ENCODE results near the gene TEX29. TPM values are rescaled to one million over a fixed set of nuclear protein-coding genes. Genes with fewer than 3 reads are reported as not detected.

TEX29 gene
- total and polyA plus RNA-seq, 9 of the 15 experiments (the other 6 are each of a cell fraction or from before 2014, with no cell fraction given), result 0.11 TPM; not detected in 7

DNA sequence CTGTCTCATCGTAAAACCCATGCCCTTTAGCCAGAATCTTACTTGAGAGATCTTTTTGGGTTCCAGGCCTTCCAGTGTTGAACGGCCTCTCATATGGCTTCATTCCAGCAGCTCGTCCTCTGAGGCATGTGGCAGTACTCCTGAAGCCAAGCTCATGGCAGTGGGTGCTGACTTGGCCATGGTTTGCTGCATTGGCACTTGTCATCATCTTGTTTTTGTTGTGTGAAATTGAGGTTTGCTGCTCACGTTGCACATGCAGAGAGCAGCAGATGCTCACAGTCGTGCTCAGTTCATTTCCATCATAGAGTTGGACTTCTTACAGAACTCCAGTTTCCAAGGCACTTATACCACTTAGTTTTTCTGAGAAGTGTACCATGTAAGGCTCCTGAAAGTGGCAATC lies 14.9 kb downstream of the TEX29 start:
- BruUV-seq (replicated peaks), result no TSS peak
- DNase-seq (ENCODE audit: extremely low read depth in 1 of 4, low spot score in 3 of 4), result no peak
- no peak for TF ChIP-seq CBFA2T2 (conservative IDR thresholded peaks at IDR 0.05)
- TF ChIP-seq RBM17 (IDR thresholded peaks at IDR 0.05; ENCODE audit: borderline replicate concordance, low read depth, low read length), result no peak
- TF ChIP-seq NCOA1 (IDR thresholded peaks at IDR 0.05; ENCODE audit: low read depth), result no peak
- TF ChIP-seq ZFP1 (CRISPR knock-in tag; IDR thresholded peaks at IDR 0.05), result no peak
- TF ChIP-seq ZNF354B (CRISPR knock-in tag; IDR thresholded peaks at IDR 0.05), result no peak
- no peak for TF ChIP-seq ZFP30 (CRISPR knock-in tag; IDR thresholded peaks at IDR 0.05; ENCODE audit: borderline replicate concordance)
- no peak for TF ChIP-seq PHF21A (IDR thresholded peaks at IDR 0.05; ENCODE audit: borderline replicate concordance, low read depth)
- TF ChIP-seq, protein P1, sequence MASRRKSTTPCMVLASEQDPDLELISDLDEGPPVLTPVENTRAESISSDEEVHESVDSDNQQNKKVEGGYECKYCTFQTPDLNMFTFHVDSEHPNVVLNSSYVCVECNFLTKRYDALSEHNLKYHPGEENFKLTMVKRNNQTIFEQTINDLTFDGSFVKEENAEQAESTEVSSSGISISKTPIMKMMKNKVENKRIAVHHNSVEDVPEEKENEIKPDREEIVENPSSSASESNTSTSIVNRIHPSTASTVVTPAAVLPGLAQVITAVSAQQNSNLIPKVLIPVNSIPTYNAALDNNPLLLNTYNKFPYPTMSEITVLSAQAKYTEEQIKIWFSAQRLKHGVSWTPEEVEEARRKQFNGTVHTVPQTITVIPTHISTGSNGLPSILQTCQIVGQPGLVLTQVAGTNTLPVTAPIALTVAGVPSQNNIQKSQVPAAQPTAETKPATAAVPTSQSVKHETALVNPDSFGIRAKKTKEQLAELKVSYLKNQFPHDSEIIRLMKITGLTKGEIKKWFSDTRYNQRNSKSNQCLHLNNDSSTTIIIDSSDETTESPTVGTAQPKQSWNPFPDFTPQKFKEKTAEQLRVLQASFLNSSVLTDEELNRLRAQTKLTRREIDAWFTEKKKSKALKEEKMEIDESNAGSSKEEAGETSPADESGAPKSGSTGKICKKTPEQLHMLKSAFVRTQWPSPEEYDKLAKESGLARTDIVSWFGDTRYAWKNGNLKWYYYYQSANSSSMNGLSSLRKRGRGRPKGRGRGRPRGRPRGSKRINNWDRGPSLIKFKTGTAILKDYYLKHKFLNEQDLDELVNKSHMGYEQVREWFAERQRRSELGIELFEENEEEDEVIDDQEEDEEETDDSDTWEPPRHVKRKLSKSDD (conservative IDR thresholded peaks at IDR 0.05; ENCODE audit: low read length), result no peak
- TF ChIP-seq U2AF1 (optimal IDR thresholded peaks at IDR 0.05; ENCODE audit: low read depth, low read length), result no peak
- TF ChIP-seq YY1 (IDR thresholded peaks at IDR 0.05; ENCODE audit: borderline replicate concordance in 1 of 3, control insufficient read depth in 1 of 3, extremely low read depth in 1 of 3, insufficient read depth in 3 of 3, insufficient read length in 1 of 3, insufficient replicate concordance in 2 of 3, low read depth in 1 of 3, low read length in 2 of 3), result no peak

More for the DNA sequence above, 14.9 kb downstream of the TEX29 start:
- H2AFZ ChIP-seq (ENCODE audit: low read depth, low read length), result no peak overlapping the region
- 4% methylated on average over 5 of the region's 5 CpGs for WGBS (ENCODE audit: insufficient coverage, low coverage, missing lambda C conversion rate)
- no peaks in the 10 kb centered on the region for H4K20me1 ChIP-seq (replicated peaks; ENCODE audit: control insufficient read depth, insufficient read depth, low read length)
- no peaks in the 10 kb centered on the region for H3K4me1 ChIP-seq (replicated peaks in 1 of 2; ENCODE audit: control insufficient read depth in 2 of 2, insufficient read depth in 2 of 2, low read length in 2 of 2)
- ChIA-PET POLR2A (no interaction called here), CTCF (ENCODE audit: low intra/inter-chr PET ratio) (no interaction called here)
- no peak overlapping the region for H3K4me3 ChIP-seq
- H3K9me1 ChIP-seq (ENCODE audit: control insufficient read depth, insufficient read depth, low read length), result no peaks in the 10 kb centered on the region
- H3K9ac ChIP-seq (ENCODE audit: insufficient read depth in 1 of 2, low read depth in 2 of 2, low read length in 2 of 2), result no peak overlapping the region
- in situ Hi-C loops (cut with MboI), result no loop called here
- no peaks in the 10 kb centered on the region for H3K79me2 ChIP-seq (ENCODE audit: control insufficient read depth, insufficient read depth, low read length)
- no peak overlapping the region for H3K27ac ChIP-seq (ENCODE audit: extremely low read depth, low read depth, low read length)
- intact Hi-C loops (cut with micrococcal nuclease), result no loop called here
- FAIRE-seq (no peak), ATAC-seq (no peak)
- peaks cover 0 to 37% of the 10 kb centered on the region in 2 experiments; a peak in 4 of 5 replicates for H3K27me3 ChIP-seq (ENCODE audit: control insufficient read depth in 2 of 2, insufficient read depth in 2 of 2, low read length in 2 of 2)
- no peaks in the 10 kb centered on the region for H3K36me3 ChIP-seq (ENCODE audit: control insufficient read depth, insufficient read depth, low read length)
- H3K4me2 ChIP-seq (ENCODE audit: insufficient read depth, low read length), result no peak overlapping the region
- no peaks in the 10 kb centered on the region for H3K9me3 ChIP-seq (replicated peaks; ENCODE audit: control insufficient read depth, insufficient read depth, low read depth, low read length)

Data from K562 (cell line).